Endodermal cell (in vitro differentiated cells): Measurements from ENCODE around the gene CPED1. TPM values are rescaled to one million over a fixed set of nuclear protein-coding genes. Genes with fewer than 3 reads are reported as not detected.
"Not testable (repeated sequence)": the region's sequence is repeated elsewhere in the genome, so short reads cannot be mapped to it uniquely, and the experiment has no call there.

Experiments used
- DNase-seq: peaks from one replicate; pipeline ENCODE4 v3.0.0-alpha.2; 2017
- H3K27ac ChIP-seq: 2 replicates; pipeline ENCODE4 v1.5.1; 2013; ENCODE audit warnings: mild to moderate bottlenecking, low read depth, low read length, moderate library complexity
- H3K27me3 ChIP-seq: 2 replicates; pipeline ENCODE4 v1.6.1; 2013; ENCODE audit warnings: mild to moderate bottlenecking, low read length, moderate library complexity; ENCODE audit not compliant: insufficient read depth, control insufficient read depth, poor library complexity, severe bottlenecking
- H3K36me3 ChIP-seq: 2 replicates; pipeline ENCODE4 v1.7.0; 2013; ENCODE audit warnings: mild to moderate bottlenecking, low read length, moderate library complexity; ENCODE audit not compliant: control insufficient read depth, insufficient read depth
- H3K4me1 ChIP-seq: one replicate; pipeline ENCODE4 v1.7.0; 2013; ENCODE audit warnings: low read length; ENCODE audit not compliant: control insufficient read depth, insufficient read depth
- H3K4me3 ChIP-seq: 2 replicates; pipeline ENCODE4 v1.5.1; 2013; ENCODE audit warnings: mild to moderate bottlenecking, low read length, moderate library complexity
- H3K9ac ChIP-seq: 2 replicates; pipeline ENCODE4 v1.6.1; 2013; ENCODE audit warnings: mild to moderate bottlenecking, low read length, moderate library complexity; ENCODE audit not compliant: poor library complexity, severe bottlenecking; ENCODE audit errors: extremely low read depth
- H3K9me3 ChIP-seq: 2 replicates; pipeline ENCODE4 v1.6.1; 2013; ENCODE audit warnings: mild to moderate bottlenecking, low read length, moderate library complexity; ENCODE audit not compliant: control insufficient read depth
- H3K27ac Mint-ChIP-seq: 2 replicates; pipeline ENCODE4 v1.8.0; 2020; ENCODE audit warnings: mixed read lengths
- H3K27me3 Mint-ChIP-seq: 2 replicates; pipeline ENCODE4 v1.8.0; 2021; ENCODE audit warnings: mild to moderate bottlenecking, mixed read lengths; ENCODE audit not compliant: insufficient read depth
- H3K36me3 Mint-ChIP-seq: 2 replicates; pipeline ENCODE4 v1.8.0; 2020; ENCODE audit warnings: low read depth, mixed read lengths
- H3K4me1 Mint-ChIP-seq: 2 replicates; pipeline ENCODE4 v1.8.0; 2020; ENCODE audit warnings: mixed read lengths
- H3K4me3 Mint-ChIP-seq: 2 replicates; pipeline ENCODE4 v1.8.0; 2020; ENCODE audit warnings: mild to moderate bottlenecking, moderate library complexity, mixed read lengths
- H3K9me3 Mint-ChIP-seq: 2 replicates; pipeline ENCODE4 v1.8.0; 2020; ENCODE audit warnings: mild to moderate bottlenecking, mixed read lengths
- CTCF ChIP-seq: fragments of 200-600 bp; sonication (generic); conservative IDR thresholded peaks from 2 replicates; pipeline ENCODE4 v1.5.0; 2021; ENCODE audit warnings: antibody characterized with exemption, mild to moderate bottlenecking
- WGBS, 2 experiments: methylation state at CpG; one replicate each; pipeline versions ENCODE4 v1.1.5 to v1.1.7; 2013; ENCODE audit warnings: missing lambda C conversion rate in 2 of 2, mixed read lengths in 1 of 2; ENCODE audit not compliant: insufficient coverage in 1 of 2, insufficient read length in 1 of 2; 5-methylcytosine and 5-hydroxymethylcytosine counted together
- total RNA-seq, 2 donors: library from RNA; stranded (reverse); fragmentation: NEBNext Ultra II Directional in 1 of 2; extraction: Animal tissue kit (Norgen Biotek cat#: 25700) in 1 of 2; gene quantifications; 2 replicates in 1 of 2; 3 replicates in 1 of 2; pipeline ENCODE4 v1.2.1, GENCODE V29; 2021

The CPED1 gene
- total RNA-seq, 2 donors from 2014 or later: 1.1 TPM; not detected in 1

- H3K27me3 Mint-ChIP-seq: no peaks in the 10 kb centered on the region
- H3K4me1 Mint-ChIP-seq: peaks cover 4% of the 10 kb centered on the region
- Histone ChIP-seq H3K9me3 (no peaks in the 10 kb centered on the region), H3K27ac (no peak overlapping the region), H3K9ac (no peak overlapping the region), H3K27me3 (no peaks in the 10 kb centered on the region), H3K4me3 (no peak overlapping the region), H3K4me1 (no peaks in the 10 kb centered on the region), H3K36me3 (no peaks in the 10 kb centered on the region)
- no peaks in the 10 kb centered on the region for H3K36me3 Mint-ChIP-seq
- TF ChIP-seq CTCF: no peak
- no peaks in the 10 kb centered on the region for H3K9me3 Mint-ChIP-seq
- H3K27ac Mint-ChIP-seq: no peak overlapping the region
- H3K4me3 Mint-ChIP-seq: no peak overlapping the region
- DNase-seq: no peak
- 83 to 92% methylated on average over 2 of the region's 2 CpGs for WGBS, 2 experiments
Observed at GRCh38 chr7:121072826-121073225, 84.3 kb downstream of the CPED1 start.

GRCh38 chr7:121073463-121074099 is 85.1 kb downstream of the CPED1 start:
- DNase-seq: no peak
- Histone ChIP-seq H3K36me3 (no peaks in the 10 kb centered on the region), H3K4me1 (no peaks in the 10 kb centered on the region), H3K9me3 (no peaks in the 10 kb centered on the region), H3K27me3 (no peaks in the 10 kb centered on the region), H3K4me3 (no peak overlapping the region), H3K27ac (no peak overlapping the region), H3K9ac (no peak overlapping the region)
- no peak for TF ChIP-seq CTCF
- WGBS, 2 experiments: 90 to 96% methylated on average over 3 of the region's 3 CpGs
- Mint-ChIP-seq H3K27me3 (no peaks in the 10 kb centered on the region), H3K4me1 (peaks cover 4% of the 10 kb centered on the region), H3K4me3 (no peak overlapping the region), H3K9me3 (no peaks in the 10 kb centered on the region), H3K36me3 (no peaks in the 10 kb centered on the region), H3K27ac (no peak overlapping the region)

GRCh38 chr7:121075424-121075841 is 86.9 kb downstream of the CPED1 start:
- not testable (repeated sequence) for H3K27me3 Mint-ChIP-seq, H3K27ac Mint-ChIP-seq, H3K27ac ChIP-seq, H3K4me1 Mint-ChIP-seq, H3K4me1 ChIP-seq, H3K9ac ChIP-seq, H3K9me3 ChIP-seq, DNase-seq, H3K36me3 Mint-ChIP-seq, H3K4me3 Mint-ChIP-seq, H3K9me3 Mint-ChIP-seq, H3K4me3 ChIP-seq, H3K36me3 ChIP-seq
- 94% methylated on average over 2 of the region's 5 CpGs; no CpG with 5 or more reads in 1 of the 2 experiments for WGBS, 2 experiments
- H3K27me3 ChIP-seq: peaks cover 13% of the 10 kb centered on the region

- no peak for DNase-seq
- Mint-ChIP-seq H3K27ac (no peak overlapping the region), H3K4me3 (no peak overlapping the region), H3K4me1 (peaks cover 4% of the 10 kb centered on the region), H3K27me3 (no peaks in the 10 kb centered on the region), H3K9me3 (no peaks in the 10 kb centered on the region), H3K36me3 (no peaks in the 10 kb centered on the region)
- H3K36me3 ChIP-seq: no peaks in the 10 kb centered on the region
- no peak overlapping the region for H3K9ac ChIP-seq
- peaks cover 18% of the 10 kb centered on the region for H3K27me3 ChIP-seq
- H3K4me1 ChIP-seq: no peaks in the 10 kb centered on the region
- no peaks in the 10 kb centered on the region for H3K9me3 ChIP-seq
- H3K27ac ChIP-seq: no peak overlapping the region
- no peak overlapping the region for H3K4me3 ChIP-seq
- TF ChIP-seq CTCF: no peak
- WGBS, 2 experiments: 92% methylated on average over 2 of the region's 3 CpGs; no CpG with 5 or more reads in 1 of the 2 experiments
Observed at GRCh38 chr7:121075952-121076349, 87.4 kb downstream of the CPED1 start.
